Hepatocyte (in vitro differentiated cells): Measurements from ENCODE around the gene CENPP. TPM values are rescaled to one million over a fixed set of nuclear protein-coding genes. Genes with fewer than 3 reads are reported as not detected.

Experiments
- DNase-seq: peaks from one replicate; pipeline ENCODE4 v3.0.0-alpha.2; 2016; ENCODE audit warnings: low spot score
- H2AFZ ChIP-seq: fragments of 200-600 bp; sonication (generic); 2 replicates; pipeline ENCODE4 v1.6.0; 2016; ENCODE audit warnings: antibody characterized with exemption, mild to moderate bottlenecking
- H3K27ac ChIP-seq: fragments of 200-600 bp; sonication (generic); 2 replicates; pipeline ENCODE4 v1.5.1; 2016; ENCODE audit warnings: mild to moderate bottlenecking
- H3K27me3 ChIP-seq: fragments of 200-600 bp; sonication (generic); 2 replicates; pipeline ENCODE4 v1.6.1; 2016
- H3K36me3 ChIP-seq: fragments of 200-600 bp; sonication (generic); replicated peaks from 2 replicates; pipeline ENCODE4 v1.5.1; 2016; ENCODE audit warnings: low read depth; ENCODE audit not compliant: insufficient read depth
- H3K4me1 ChIP-seq: fragments of 200-600 bp; sonication (generic); 2 replicates; pipeline ENCODE4 v1.5.1; 2016; ENCODE audit warnings: mild to moderate bottlenecking, moderate library complexity; ENCODE audit not compliant: insufficient read depth
- H3K4me2 ChIP-seq: fragments of 200-600 bp; sonication (generic); 2 replicates; pipeline ENCODE4 v1.6.0; 2016
- H3K4me3 ChIP-seq: fragments of 200-600 bp; sonication (generic); 2 replicates; pipeline ENCODE4 v1.5.1; 2016; ENCODE audit warnings: mild to moderate bottlenecking
- H3K79me2 ChIP-seq: fragments of 200-600 bp; sonication (generic); 2 replicates; pipeline ENCODE4 v1.6.0; 2017; ENCODE audit warnings: mild to moderate bottlenecking
- H3K9me2 ChIP-seq: fragments of 200-600 bp; sonication (generic); replicated peaks from 2 replicates; pipeline ENCODE4 v1.6.0; 2017; ENCODE audit warnings: mild to moderate bottlenecking; ENCODE audit not compliant: insufficient read depth
- H3K9me3 ChIP-seq: fragments of 200-600 bp; sonication (generic); 2 replicates; pipeline ENCODE4 v1.5.1; 2016; ENCODE audit warnings: low read depth, mild to moderate bottlenecking
- H4K20me1 ChIP-seq: fragments of 200-600 bp; sonication (generic); 2 replicates; pipeline ENCODE4 v1.6.0; 2016; ENCODE audit warnings: mild to moderate bottlenecking; ENCODE audit not compliant: insufficient read depth, poor library complexity, severe bottlenecking
- CTCF ChIP-seq: fragments of 200-600 bp; sonication (generic); IDR thresholded peaks from 2 replicates; pipeline ENCODE4 v1.5.1; 2016; ENCODE audit warnings: antibody characterized with exemption, mild to moderate bottlenecking; ENCODE audit not compliant: poor library complexity
- EZH2 ChIP-seq: fragments of 200-600 bp; sonication (generic); IDR thresholded peaks from 2 replicates; pipeline ENCODE4 v1.6.1; 2016; ENCODE audit warnings: antibody characterized with exemption, mild to moderate bottlenecking, borderline replicate concordance
- EZH2phosphoT487 ChIP-seq: fragments of 200-600 bp; sonication (generic); IDR thresholded peaks from one replicate; pipeline ENCODE4 v1.6.1; 2018; ENCODE audit warnings: antibody characterized with exemption, mild to moderate bottlenecking, low read depth, moderate library complexity; ENCODE audit not compliant: unreplicated experiment, severe bottlenecking
- WGBS: methylation state at CpG from one replicate; pipeline ENCODE4 v1.1.6; 2016; ENCODE audit warnings: low lambda C conversion rate; ENCODE audit errors: missing lambda C conversion rate; 5-methylcytosine and 5-hydroxymethylcytosine counted together
- polyA plus RNA-seq: library from polyadenylated mRNA; unstranded; fragments of >200 nt; fragmentation: Nextera tagmentation; extraction: Ambion mirVana; gene quantifications from 2 replicates; pipeline ENCODE4 v1.2.1, GENCODE V29; 2016
- total RNA-seq: library from RNA; depleted of rRNA; stranded (reverse); fragments of >200 nt; gene quantifications from 2 replicates; pipeline ENCODE4 v1.2.3, GENCODE V29; 2014

The CENPP gene
- total and polyA plus RNA-seq, 2 experiments from 2014 or later: 5.1 to 5.9 TPM

GRCh38 chr9:92512622-92513021 is 186.9 kb downstream of the CENPP start:
- no peak overlapping the region for H3K27ac ChIP-seq
- H4K20me1 ChIP-seq: no peaks in the 10 kb centered on the region
- no peaks in the 10 kb centered on the region for H3K79me2 ChIP-seq
- H3K9me2 ChIP-seq: no peaks in the 10 kb centered on the region
- H3K27me3 ChIP-seq: no peaks in the 10 kb centered on the region
- no peak overlapping the region for H3K4me2 ChIP-seq
- no peaks in the 10 kb centered on the region for H3K36me3 ChIP-seq
- no peak for DNase-seq
- H2AFZ ChIP-seq: no peak overlapping the region
- peaks cover 11% of the 10 kb centered on the region for H3K4me1 ChIP-seq
- no peak for TF ChIP-seq EZH2
- TF ChIP-seq EZH2phosphoT487: no peak
- no peak for TF ChIP-seq CTCF
- no peaks in the 10 kb centered on the region for H3K9me3 ChIP-seq
- H3K4me3 ChIP-seq: no peak overlapping the region
- WGBS: 75% methylated on average over 3 of the region's 3 CpGs

GRCh38 chr9:92513349-92513748 is 187.6 kb downstream of the CENPP start:
- Histone ChIP-seq H3K36me3 (no peaks in the 10 kb centered on the region), H3K79me2 (no peaks in the 10 kb centered on the region), H3K4me3 (no peak overlapping the region), H3K4me2 (no peak overlapping the region), H3K27me3 (no peaks in the 10 kb centered on the region), H3K9me2 (no peaks in the 10 kb centered on the region), H3K27ac (no peak overlapping the region), H3K9me3 (no peaks in the 10 kb centered on the region), H2AFZ (no peak overlapping the region), H3K4me1 (peaks cover 10% of the 10 kb centered on the region), H4K20me1 (no peaks in the 10 kb centered on the region)
- TF ChIP-seq EZH2phosphoT487: no peak
- TF ChIP-seq EZH2: no peak
- no peak for TF ChIP-seq CTCF
- no peak for DNase-seq
- WGBS: 79% methylated on average over 3 of the region's 3 CpGs

- Histone ChIP-seq H3K79me2 (no peaks in the 10 kb centered on the region), H3K27ac (no peak overlapping the region), H3K9me2 (no peaks in the 10 kb centered on the region), H3K36me3 (no peaks in the 10 kb centered on the region), H3K4me2 (no peak overlapping the region), H3K27me3 (no peaks in the 10 kb centered on the region), H2AFZ (no peak overlapping the region), H3K9me3 (no peaks in the 10 kb centered on the region), H3K4me1 (peaks cover 10% of the 10 kb centered on the region), H3K4me3 (no peak overlapping the region), H4K20me1 (no peaks in the 10 kb centered on the region)
- 94% methylated on average over 10 of the region's 10 CpGs for WGBS
- DNase-seq: no peak
- TF ChIP-seq EZH2 (no peak), EZH2phosphoT487 (no peak), CTCF (no peak)
Observed at GRCh38 chr9:92514635-92515034, 188.9 kb downstream of the CENPP start.

GRCh38 chr9:92516521-92516920 is 190.8 kb downstream of the CENPP start:
- Histone ChIP-seq H3K9me3 (no peaks in the 10 kb centered on the region), H3K27me3 (no peaks in the 10 kb centered on the region), H3K36me3 (no peaks in the 10 kb centered on the region), H3K4me2 (no peak overlapping the region), H3K4me3 (no peak overlapping the region), H4K20me1 (no peaks in the 10 kb centered on the region), H3K9me2 (no peaks in the 10 kb centered on the region), H2AFZ (no peak overlapping the region), H3K79me2 (no peaks in the 10 kb centered on the region), H3K27ac (no peak overlapping the region), H3K4me1 (peaks cover 10% of the 10 kb centered on the region)
- no peak for DNase-seq
- no peak for TF ChIP-seq EZH2phosphoT487
- TF ChIP-seq CTCF: no peak
- TF ChIP-seq EZH2: no peak
- WGBS: 100% methylated on average over 1 of the region's 1 CpG
